Fibroblast of lung (primary cell): Measurements from ENCODE around the gene VAC14. TPM values are rescaled to one million over a fixed set of nuclear protein-coding genes. Genes with fewer than 3 reads are reported as not detected.

ENCODE experiments used
- DNase-seq, 2 donors: peaks; one replicate each; pipeline versions ENCODE4 v3.0.0 to v3.0.0-alpha.2; 2010; ENCODE audit warnings: low read depth in 2 of 2
- H2AFZ ChIP-seq: 2 replicates; pipeline ENCODE4 v1.5.1; 2012; ENCODE audit warnings: low read length, control low read depth, inconsistent platforms
- H3K27ac ChIP-seq: 2 replicates; pipeline ENCODE4 v1.5.1; 2011; ENCODE audit warnings: low read length, control low read depth; ENCODE audit not compliant: insufficient read depth
- H3K27me3 ChIP-seq: 2 replicates; pipeline ENCODE4 v1.5.1; 2011; ENCODE audit warnings: mild to moderate bottlenecking, low read length; ENCODE audit not compliant: control insufficient read depth, insufficient read depth
- H3K36me3 ChIP-seq: 2 replicates; pipeline ENCODE4 v1.5.1; 2011; ENCODE audit warnings: low read length; ENCODE audit not compliant: control insufficient read depth, insufficient read depth
- H3K4me1 ChIP-seq: 2 replicates; pipeline ENCODE4 v1.5.1; 2011; ENCODE audit warnings: low read length; ENCODE audit not compliant: control insufficient read depth, insufficient read depth; ENCODE audit errors: extremely low read depth
- H3K4me2 ChIP-seq: 2 replicates; pipeline ENCODE4 v1.5.1; 2011; ENCODE audit warnings: low read length, control low read depth; ENCODE audit not compliant: insufficient read depth; ENCODE audit errors: extremely low read depth
- H3K4me3 ChIP-seq, 4 experiments: fragments of 200-600 bp in 1 of 4; sonication (generic) in 1 of 4; replicated peaks in 1 of 4; 2 replicates each; pipeline ENCODE4 v1.5.1; 2011 to 2016; ENCODE audit warnings: low read length in 4 of 4, low read depth in 3 of 4, mild to moderate bottlenecking in 3 of 4, control low read depth in 2 of 4, inconsistent platforms in 1 of 4, mixed read lengths in 1 of 4; ENCODE audit not compliant: insufficient read depth in 1 of 4; ENCODE audit errors: control extremely low read depth in 1 of 4
- H3K79me2 ChIP-seq: 2 replicates; pipeline ENCODE4 v1.5.1; 2012; ENCODE audit warnings: mild to moderate bottlenecking, low read length, inconsistent platforms; ENCODE audit not compliant: control insufficient read depth, insufficient read depth
- H3K9ac ChIP-seq: 2 replicates; pipeline ENCODE4 v1.5.1; 2011; ENCODE audit warnings: mild to moderate bottlenecking, low read length, control low read depth; ENCODE audit not compliant: insufficient read depth
- H3K9me3 ChIP-seq: 2 replicates; pipeline ENCODE4 v1.5.1; 2012; ENCODE audit warnings: low read depth, low read length; ENCODE audit not compliant: control insufficient read depth, insufficient read depth
- H4K20me1 ChIP-seq: 2 replicates; pipeline ENCODE4 v1.5.1; 2011; ENCODE audit warnings: low read length; ENCODE audit not compliant: control insufficient read depth, insufficient read depth; ENCODE audit errors: extremely low read depth
- EZH2 ChIP-seq: IDR thresholded peaks from 2 replicates; pipeline ENCODE4 v1.5.1; 2012; ENCODE audit warnings: low read length, control low read depth, mild to moderate bottlenecking; ENCODE audit errors: missing control alignments
- polyA plus RNA-seq, 2 donors: library from polyadenylated mRNA; depleted of rRNA in 1 of 2; stranded (reverse) in 1 of 2; unstranded in 1 of 2; fragments of >200 nt; gene quantifications; 2 replicates each; pipeline ENCODE4 v1.2.1, GENCODE V29; 2011 to 2012; ENCODE audit warnings: missing spikeins in 1 of 2
- total RNA-seq: library from RNA; depleted of rRNA; stranded (reverse); fragments of >200 nt; gene quantifications from 2 replicates; pipeline ENCODE4 v1.2.1, GENCODE V29; 2014
- TF ChIP-seq, protein P1 (sequence below), 2 donors: IDR thresholded peaks in 1 of 2; conservative IDR thresholded peaks in 1 of 2; 1 replicate in 1 of 2; 2 replicates in 1 of 2; pipeline ENCODE4 v1.5.1; 2011 to 2012; ENCODE audit warnings: low read length in 2 of 2, control low read depth in 1 of 2, inconsistent platforms in 1 of 2, low read depth in 1 of 2, mild to moderate bottlenecking in 1 of 2

VAC14 gene
- total and polyA plus RNA-seq, 2 donors (not counting 1 experiment from before 2014, with no cell fraction given), result 25.0 to 29.2 TPM

GRCh38 chr16:70803319-70803718 lies 2.4 kb upstream of the VAC14 start:
- Histone ChIP-seq H3K4me1 (peaks cover 6% of the 10 kb centered on the region), H3K27ac (no peak overlapping the region), H4K20me1 (no peaks in the 10 kb centered on the region), H3K79me2 (peaks cover 24% of the 10 kb centered on the region), H3K36me3 (no peaks in the 10 kb centered on the region), H2AFZ (no peak overlapping the region), H3K4me3 (no peak overlapping the region), H3K9ac (no peak overlapping the region), H3K27me3 (no peaks in the 10 kb centered on the region), H3K9me3 (no peaks in the 10 kb centered on the region), H3K4me2 (no peak overlapping the region)
- peak in 1 of 2 donors; percentile 49 for DNase-seq
- no peak for TF ChIP-seq EZH2
- TF ChIP-seq, protein P1, sequence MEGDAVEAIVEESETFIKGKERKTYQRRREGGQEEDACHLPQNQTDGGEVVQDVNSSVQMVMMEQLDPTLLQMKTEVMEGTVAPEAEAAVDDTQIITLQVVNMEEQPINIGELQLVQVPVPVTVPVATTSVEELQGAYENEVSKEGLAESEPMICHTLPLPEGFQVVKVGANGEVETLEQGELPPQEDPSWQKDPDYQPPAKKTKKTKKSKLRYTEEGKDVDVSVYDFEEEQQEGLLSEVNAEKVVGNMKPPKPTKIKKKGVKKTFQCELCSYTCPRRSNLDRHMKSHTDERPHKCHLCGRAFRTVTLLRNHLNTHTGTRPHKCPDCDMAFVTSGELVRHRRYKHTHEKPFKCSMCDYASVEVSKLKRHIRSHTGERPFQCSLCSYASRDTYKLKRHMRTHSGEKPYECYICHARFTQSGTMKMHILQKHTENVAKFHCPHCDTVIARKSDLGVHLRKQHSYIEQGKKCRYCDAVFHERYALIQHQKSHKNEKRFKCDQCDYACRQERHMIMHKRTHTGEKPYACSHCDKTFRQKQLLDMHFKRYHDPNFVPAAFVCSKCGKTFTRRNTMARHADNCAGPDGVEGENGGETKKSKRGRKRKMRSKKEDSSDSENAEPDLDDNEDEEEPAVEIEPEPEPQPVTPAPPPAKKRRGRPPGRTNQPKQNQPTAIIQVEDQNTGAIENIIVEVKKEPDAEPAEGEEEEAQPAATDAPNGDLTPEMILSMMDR (conservative IDR thresholded peaks at IDR 0.05 in 1 of 2, IDR thresholded peaks at IDR 0.05 in 1 of 2; ENCODE audit: low read depth in 1 of 2, low read length in 2 of 2), result no peak

GRCh38 chr16:70801611-70802010 lies 653 bp upstream of the VAC14 start:
- H3K9ac ChIP-seq, result no peak overlapping the region
- H3K4me1 ChIP-seq, result peaks cover 6% of the 10 kb centered on the region
- TF ChIP-seq, protein P1 (conservative IDR thresholded peaks at IDR 0.05 in 1 of 2, IDR thresholded peaks at IDR 0.05 in 1 of 2; ENCODE audit: low read depth in 1 of 2, low read length in 2 of 2), result no peak
- no peak for TF ChIP-seq EZH2
- no peak for DNase-seq
- no peak overlapping the region for H2AFZ ChIP-seq
- peaks cover 30% of the 10 kb centered on the region for H3K79me2 ChIP-seq
- H3K27ac ChIP-seq, result no peak overlapping the region
- H3K36me3 ChIP-seq, result no peaks in the 10 kb centered on the region
- H3K27me3 ChIP-seq, result no peaks in the 10 kb centered on the region
- H3K9me3 ChIP-seq, result no peaks in the 10 kb centered on the region
- H3K4me3 ChIP-seq, result peak overlapping the region in 1 of 4 experiments; percentile 83
- no peaks in the 10 kb centered on the region for H4K20me1 ChIP-seq
- no peak overlapping the region for H3K4me2 ChIP-seq

DNA sequence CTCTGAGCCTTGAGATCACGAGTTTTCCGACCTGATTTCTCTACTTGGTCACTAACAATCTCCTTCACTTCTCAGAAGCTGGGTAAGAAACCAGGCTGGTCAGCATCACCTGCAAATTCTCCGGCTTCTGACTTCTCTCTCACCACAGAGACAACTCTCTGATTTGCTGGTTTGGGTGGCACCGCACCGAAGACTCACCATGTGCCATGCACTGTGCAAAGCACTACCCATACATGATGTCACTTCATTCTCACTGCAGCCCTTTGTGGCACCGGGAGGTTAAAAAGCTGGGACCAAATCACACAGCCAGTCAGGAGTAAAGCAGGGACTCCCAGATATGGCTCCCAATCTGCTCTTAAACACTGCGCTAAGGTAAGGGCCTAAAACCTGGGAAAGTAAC lies 647 bp downstream of the VAC14 start:
- Histone ChIP-seq H3K4me3 (peak overlapping the region; percentile 81 to 98 (median 88)), H3K4me2 (peak overlapping the region; percentile 98), H3K9ac (peak overlapping the region; percentile 83), H3K27me3 (no peaks in the 10 kb centered on the region), H4K20me1 (no peaks in the 10 kb centered on the region), H3K9me3 (no peaks in the 10 kb centered on the region), H3K27ac (peak overlapping the region; percentile 72), H3K4me1 (peaks cover 5% of the 10 kb centered on the region), H3K36me3 (no peaks in the 10 kb centered on the region), H3K79me2 (peaks cover 39% of the 10 kb centered on the region), H2AFZ (peak overlapping the region; percentile 68)
- DNase-seq, result no peak
- no peak for TF ChIP-seq EZH2
- TF ChIP-seq, protein P1 (conservative IDR thresholded peaks at IDR 0.05 in 1 of 2, IDR thresholded peaks at IDR 0.05 in 1 of 2; ENCODE audit: low read depth in 1 of 2, low read length in 2 of 2), result no peak
